Neural crest cell (in vitro differentiated cells): ENCODE results near the gene MPZL1. TPM values are rescaled to one million over a fixed set of nuclear protein-coding genes. Genes with fewer than 3 reads are reported as not detected.
"Not testable (repeated sequence)": the region's sequence is repeated elsewhere in the genome, so short reads cannot be mapped to it uniquely, and the experiment has no call there.

Experiments used
- DNase-seq: peaks from one replicate; pipeline ENCODE4 v3.0.0; 2021; ENCODE audit warnings: low read depth, mixed read lengths, low spot score
- H3K27ac Mint-ChIP-seq: one replicate; pipeline ENCODE4 v1.8.0; 2021; ENCODE audit warnings: mild to moderate bottlenecking, mixed read lengths; ENCODE audit not compliant: unreplicated experiment
- H3K27me3 Mint-ChIP-seq: 2 replicates; pipeline ENCODE4 v1.8.0; 2021; ENCODE audit warnings: low read depth, mild to moderate bottlenecking, mixed read lengths
- H3K36me3 Mint-ChIP-seq: 2 replicates; pipeline ENCODE4 v1.8.0; 2021; ENCODE audit warnings: low read depth, mild to moderate bottlenecking, mixed read lengths
- H3K4me1 Mint-ChIP-seq: 2 replicates; pipeline ENCODE4 v1.8.0; 2021; ENCODE audit warnings: mixed read lengths
- H3K4me3 Mint-ChIP-seq: one replicate; pipeline ENCODE4 v1.8.0; 2021; ENCODE audit warnings: mild to moderate bottlenecking, mixed read lengths
- H3K9me3 Mint-ChIP-seq: 2 replicates; pipeline ENCODE4 v1.8.0; 2021; ENCODE audit warnings: mixed read lengths
- total RNA-seq: library from RNA; stranded (reverse); gene quantifications from 2 replicates; pipeline ENCODE4 v1.2.1, GENCODE V29; 2021
- TF ChIP-seq, protein P1 (sequence below): fragments of 200-600 bp; sonication (generic); conservative IDR thresholded peaks from 2 replicates; pipeline ENCODE4 v1.5.0; 2021; ENCODE audit warnings: antibody characterized with exemption, mild to moderate bottlenecking

The MPZL1 gene
- total RNA-seq, 1 donor from 2014 or later, result 114 TPM

DNA sequence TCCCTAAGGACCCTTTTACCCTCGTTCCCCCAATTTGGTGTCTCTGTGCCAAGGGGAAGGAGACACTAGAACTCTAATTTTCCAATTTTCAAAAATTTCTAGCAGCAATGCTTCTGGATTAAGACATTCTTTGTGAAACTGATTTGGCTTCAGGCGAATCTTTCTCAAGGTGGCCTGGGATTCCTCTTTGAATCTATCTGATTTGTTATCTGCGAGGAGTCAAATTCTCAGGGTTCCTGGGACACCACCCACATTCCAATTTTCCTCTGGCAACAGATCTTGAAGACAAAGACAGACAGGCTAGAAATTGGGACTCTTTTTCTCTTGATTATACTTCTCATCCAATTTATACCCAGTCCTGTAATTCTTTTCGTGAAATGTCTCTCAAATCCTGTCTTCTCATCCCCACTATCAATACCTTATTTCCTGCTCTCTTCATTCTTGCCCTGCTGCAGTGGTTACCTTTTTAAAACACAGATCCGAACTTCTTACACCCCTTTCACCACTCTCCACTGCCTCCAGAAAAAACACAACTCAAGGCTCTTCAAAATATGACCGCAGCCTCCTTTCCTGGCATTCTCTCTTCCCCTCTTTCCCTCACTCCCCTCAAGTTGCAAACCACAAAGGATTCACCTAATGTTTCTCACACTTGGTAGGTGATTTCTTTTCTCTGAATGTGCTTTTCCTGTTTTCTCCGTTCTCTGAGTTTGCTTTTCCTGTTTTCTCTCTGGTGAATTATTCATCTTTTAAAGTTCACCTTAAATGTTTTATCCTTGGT lies 2.7 kb upstream of the MPZL1 start:
- no peak overlapping the region for H3K27ac Mint-ChIP-seq
- TF ChIP-seq, protein P1, sequence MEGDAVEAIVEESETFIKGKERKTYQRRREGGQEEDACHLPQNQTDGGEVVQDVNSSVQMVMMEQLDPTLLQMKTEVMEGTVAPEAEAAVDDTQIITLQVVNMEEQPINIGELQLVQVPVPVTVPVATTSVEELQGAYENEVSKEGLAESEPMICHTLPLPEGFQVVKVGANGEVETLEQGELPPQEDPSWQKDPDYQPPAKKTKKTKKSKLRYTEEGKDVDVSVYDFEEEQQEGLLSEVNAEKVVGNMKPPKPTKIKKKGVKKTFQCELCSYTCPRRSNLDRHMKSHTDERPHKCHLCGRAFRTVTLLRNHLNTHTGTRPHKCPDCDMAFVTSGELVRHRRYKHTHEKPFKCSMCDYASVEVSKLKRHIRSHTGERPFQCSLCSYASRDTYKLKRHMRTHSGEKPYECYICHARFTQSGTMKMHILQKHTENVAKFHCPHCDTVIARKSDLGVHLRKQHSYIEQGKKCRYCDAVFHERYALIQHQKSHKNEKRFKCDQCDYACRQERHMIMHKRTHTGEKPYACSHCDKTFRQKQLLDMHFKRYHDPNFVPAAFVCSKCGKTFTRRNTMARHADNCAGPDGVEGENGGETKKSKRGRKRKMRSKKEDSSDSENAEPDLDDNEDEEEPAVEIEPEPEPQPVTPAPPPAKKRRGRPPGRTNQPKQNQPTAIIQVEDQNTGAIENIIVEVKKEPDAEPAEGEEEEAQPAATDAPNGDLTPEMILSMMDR, result no peak
- no peak for DNase-seq

DNA sequence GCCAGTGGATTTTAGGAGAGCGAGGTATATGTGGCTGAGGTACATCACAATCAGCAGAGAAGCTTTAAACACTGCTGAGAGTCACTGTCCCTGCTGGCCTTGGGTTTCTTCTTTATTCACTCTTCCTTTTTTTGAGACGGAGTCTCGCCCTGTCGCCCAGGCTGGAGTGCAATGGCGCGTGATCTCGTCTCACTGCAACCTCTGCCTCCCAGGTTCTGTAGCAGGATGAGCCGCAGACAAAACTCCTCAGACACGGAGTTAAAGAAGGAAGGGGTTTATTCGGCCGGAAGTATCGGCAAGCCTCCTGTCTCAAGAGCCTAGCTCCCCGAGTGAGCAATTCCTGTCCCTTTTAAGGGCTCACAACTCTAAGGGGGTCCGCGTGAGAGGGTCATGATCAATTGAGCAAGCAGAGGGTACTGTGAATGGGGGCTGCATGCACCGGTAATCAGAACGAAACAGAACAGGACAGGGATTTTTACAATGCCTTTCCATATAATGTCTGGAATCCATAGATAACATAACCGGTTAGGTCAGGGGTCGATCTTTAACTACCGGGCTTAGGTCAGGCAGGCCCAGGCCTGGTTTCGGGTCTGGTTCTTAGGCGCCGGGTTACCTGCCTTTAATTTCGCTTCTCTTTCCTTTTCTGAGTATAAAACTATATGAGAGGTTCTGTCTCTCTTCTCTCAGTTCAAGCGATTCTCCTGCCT lies 1.9 kb upstream of the MPZL1 start:
- H3K9me3 Mint-ChIP-seq, DNase-seq, H3K36me3 Mint-ChIP-seq, H3K27ac Mint-ChIP-seq: not testable (repeated sequence)
- Mint-ChIP-seq H3K4me3 (peak overlapping the region; percentile 89), H3K4me1 (peaks cover 53% of the 10 kb centered on the region), H3K27me3 (peaks cover 14% of the 10 kb centered on the region)

More for the DNA sequence above, 2.7 kb upstream of the MPZL1 start:
- H3K4me3 Mint-ChIP-seq, result peak overlapping the region; percentile 13
- H3K9me3 Mint-ChIP-seq, result peaks cover 2% of the 10 kb centered on the region
- H3K27me3 Mint-ChIP-seq, result peaks cover 20% of the 10 kb centered on the region
- peaks cover 51% of the 10 kb centered on the region for H3K4me1 Mint-ChIP-seq
- peaks cover 9% of the 10 kb centered on the region for H3K36me3 Mint-ChIP-seq

DNA sequence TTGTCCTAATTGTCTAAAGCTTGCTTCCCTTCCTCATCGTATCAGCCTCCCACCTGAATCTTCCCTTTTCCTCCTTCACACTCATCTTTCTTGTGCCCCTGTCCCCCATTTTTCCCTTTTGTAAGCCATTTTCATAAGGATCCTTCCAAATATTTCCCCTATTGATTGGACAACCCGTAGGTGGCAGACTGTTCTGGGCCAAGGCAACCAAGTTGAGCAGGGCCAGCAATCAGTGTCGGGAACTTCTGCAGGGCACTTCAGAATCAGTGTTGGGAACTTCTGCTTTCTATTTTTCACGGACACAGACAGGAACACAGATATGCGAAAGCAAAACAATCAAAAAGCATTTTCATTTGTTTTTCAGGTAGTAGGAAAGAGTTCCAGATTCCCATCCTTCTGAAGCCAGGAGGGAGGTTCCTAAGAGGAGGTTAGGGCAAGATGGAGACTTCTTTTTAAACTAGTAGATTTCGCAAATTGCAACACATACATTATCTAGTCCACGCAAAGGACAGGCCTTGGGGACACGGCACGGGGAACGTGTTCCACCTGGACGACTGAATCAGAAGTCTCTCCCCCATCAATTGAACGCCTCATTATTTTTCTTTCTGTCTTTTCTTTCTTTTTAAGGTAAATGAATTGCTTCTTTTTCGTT lies 691 bp upstream of the MPZL1 start:
- Mint-ChIP-seq H3K4me1 (peaks cover 48% of the 10 kb centered on the region), H3K9me3 (no peaks in the 10 kb centered on the region), H3K4me3 (peak overlapping the region; percentile 89), H3K27ac (no peak overlapping the region), H3K27me3 (peaks cover 4% of the 10 kb centered on the region), H3K36me3 (peaks cover 6% of the 10 kb centered on the region)
- DNase-seq, result peak; percentile 10
- TF ChIP-seq, protein P1, result peak; percentile 15

DNA sequence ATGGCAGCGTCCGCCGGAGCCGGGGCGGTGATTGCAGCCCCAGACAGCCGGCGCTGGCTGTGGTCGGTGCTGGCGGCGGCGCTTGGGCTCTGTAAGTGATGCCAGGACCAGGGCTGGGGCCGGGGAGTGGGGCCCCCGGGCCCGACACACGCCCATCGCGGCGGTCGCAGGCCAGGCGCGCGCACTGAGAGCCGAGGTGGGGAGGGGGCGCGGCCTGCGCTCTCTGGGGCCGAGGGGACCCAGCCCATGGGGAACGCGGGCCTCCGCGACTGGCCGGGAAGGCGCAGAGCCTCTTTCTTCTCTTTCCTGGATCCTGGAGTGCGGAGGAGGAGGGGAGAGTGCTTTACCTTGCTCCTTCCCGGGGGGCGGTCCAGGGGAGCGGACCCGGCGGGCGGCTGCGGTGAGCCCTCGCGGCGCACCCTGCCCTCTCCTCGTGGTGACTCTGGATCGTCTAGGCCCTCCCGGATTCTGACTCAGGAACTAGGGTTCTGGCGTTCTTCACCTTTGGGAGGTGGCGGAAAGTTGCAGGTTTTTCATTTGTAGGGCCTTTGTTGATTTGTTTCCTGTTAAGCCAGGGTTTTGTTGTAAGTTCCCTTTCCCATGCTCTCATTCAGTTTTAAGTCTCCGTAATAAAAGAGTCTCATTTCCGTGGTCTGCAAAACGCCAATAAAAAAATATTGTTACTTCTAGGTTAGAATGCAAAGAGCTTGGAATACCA lies 529 bp downstream of the MPZL1 start:
- H3K27ac Mint-ChIP-seq, result peak overlapping the region; percentile 21
- H3K9me3 Mint-ChIP-seq, result no peaks in the 10 kb centered on the region
- H3K4me1 Mint-ChIP-seq, result peaks cover 54% of the 10 kb centered on the region
- H3K36me3 Mint-ChIP-seq, result peaks cover 8% of the 10 kb centered on the region
- peaks cover 4% of the 10 kb centered on the region for H3K27me3 Mint-ChIP-seq
- TF ChIP-seq, protein P1, result no peak
- peak overlapping the region; percentile 89 for H3K4me3 Mint-ChIP-seq
- DNase-seq, result no peak

DNA sequence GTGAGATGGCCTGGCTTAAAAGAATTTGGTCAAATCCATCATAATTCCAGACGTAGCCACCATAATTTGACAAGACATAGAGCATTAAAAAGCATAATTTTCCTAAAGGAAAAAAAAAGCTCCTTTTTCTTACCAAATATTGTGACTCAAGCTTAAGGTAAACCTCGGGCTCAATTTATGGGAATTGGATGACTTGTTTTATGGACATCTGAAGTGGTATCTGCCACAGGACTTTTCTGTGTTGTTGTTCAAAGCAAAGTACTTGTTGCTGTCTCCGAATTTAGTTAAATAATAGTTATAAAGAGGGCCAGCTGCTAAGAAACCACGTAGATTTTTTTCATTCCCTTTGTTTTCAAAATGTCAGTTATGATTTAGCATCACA lies 1.1 kb downstream of the MPZL1 start:
- H3K4me3 Mint-ChIP-seq, result peak overlapping the region; percentile 89
- H3K27me3 Mint-ChIP-seq, result peaks cover 4% of the 10 kb centered on the region
- no peaks in the 10 kb centered on the region for H3K9me3 Mint-ChIP-seq
- peaks cover 10% of the 10 kb centered on the region for H3K36me3 Mint-ChIP-seq
- no peak for DNase-seq
- H3K4me1 Mint-ChIP-seq, result peaks cover 57% of the 10 kb centered on the region
- H3K27ac Mint-ChIP-seq, result peak overlapping the region; percentile 21
- TF ChIP-seq, protein P1, result no peak
